Islet precursor cell (in vitro differentiated cells): ENCODE measurements around the gene NAT10.

Experiments
- DNase-seq: peaks from one replicate; pipeline ENCODE4 v3.0.0-alpha.2; 2018

The NAT10 gene

DNA sequence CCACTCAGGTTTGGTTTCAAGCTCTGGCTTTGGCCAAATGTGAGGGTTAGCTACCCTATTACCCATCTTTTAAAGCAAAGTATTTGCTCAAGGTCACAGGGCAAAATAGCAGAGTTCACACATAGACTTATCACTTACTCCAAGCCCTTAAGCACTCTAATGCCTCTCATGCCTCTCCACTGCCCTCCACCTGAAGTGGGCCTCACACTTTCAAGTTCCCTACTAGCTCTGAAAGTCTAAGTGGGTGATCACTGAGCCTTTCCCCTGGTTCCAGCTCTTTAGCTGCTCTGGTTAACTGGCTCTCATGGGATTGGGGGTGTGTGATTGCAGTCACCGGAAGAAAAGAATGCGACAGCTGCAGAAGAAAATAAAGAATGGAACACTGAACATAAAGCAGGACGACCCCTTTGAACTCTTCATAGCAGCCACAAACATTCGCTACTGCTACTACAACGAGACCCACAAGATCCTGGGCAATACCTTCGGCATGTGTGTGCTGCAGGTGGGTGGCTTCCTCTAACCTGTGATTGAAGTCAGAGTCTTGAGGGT, 6.4 kb downstream of the NAT10 start:
- no peak for DNase-seq

GRCh38 chr11:34114014-34114413, 8.6 kb downstream of the NAT10 start:
- no peak for DNase-seq

DNA sequence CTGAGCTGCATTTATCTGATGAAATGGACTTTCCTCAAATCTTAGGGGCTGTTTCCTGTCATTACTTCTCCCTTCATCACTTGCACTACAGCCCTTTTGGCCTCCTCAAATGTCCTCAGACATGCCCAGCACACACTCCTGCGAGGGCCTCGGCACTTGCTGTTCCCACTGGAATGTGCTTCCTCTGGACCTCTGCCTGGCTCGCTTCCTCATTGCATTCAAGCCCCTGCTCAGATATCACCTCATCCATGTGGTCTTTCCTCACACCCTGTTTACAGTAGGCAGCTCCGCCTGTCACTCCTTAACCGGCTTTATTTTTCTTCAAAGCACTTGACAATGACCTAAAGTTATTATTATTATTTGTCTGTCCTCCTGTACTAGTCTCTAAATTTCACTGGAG, 9.0 kb downstream of the NAT10 start:
- DNase-seq, result peak; percentile 44

GRCh38 chr11:34120651-34121050, 15.2 kb downstream of the NAT10 start:
- DNase-seq, result no peak

- peak; percentile 17 for DNase-seq
These were observed 19.6 kb downstream of the NAT10 start for GRCh38 chr11:34124885-34125668.

DNA sequence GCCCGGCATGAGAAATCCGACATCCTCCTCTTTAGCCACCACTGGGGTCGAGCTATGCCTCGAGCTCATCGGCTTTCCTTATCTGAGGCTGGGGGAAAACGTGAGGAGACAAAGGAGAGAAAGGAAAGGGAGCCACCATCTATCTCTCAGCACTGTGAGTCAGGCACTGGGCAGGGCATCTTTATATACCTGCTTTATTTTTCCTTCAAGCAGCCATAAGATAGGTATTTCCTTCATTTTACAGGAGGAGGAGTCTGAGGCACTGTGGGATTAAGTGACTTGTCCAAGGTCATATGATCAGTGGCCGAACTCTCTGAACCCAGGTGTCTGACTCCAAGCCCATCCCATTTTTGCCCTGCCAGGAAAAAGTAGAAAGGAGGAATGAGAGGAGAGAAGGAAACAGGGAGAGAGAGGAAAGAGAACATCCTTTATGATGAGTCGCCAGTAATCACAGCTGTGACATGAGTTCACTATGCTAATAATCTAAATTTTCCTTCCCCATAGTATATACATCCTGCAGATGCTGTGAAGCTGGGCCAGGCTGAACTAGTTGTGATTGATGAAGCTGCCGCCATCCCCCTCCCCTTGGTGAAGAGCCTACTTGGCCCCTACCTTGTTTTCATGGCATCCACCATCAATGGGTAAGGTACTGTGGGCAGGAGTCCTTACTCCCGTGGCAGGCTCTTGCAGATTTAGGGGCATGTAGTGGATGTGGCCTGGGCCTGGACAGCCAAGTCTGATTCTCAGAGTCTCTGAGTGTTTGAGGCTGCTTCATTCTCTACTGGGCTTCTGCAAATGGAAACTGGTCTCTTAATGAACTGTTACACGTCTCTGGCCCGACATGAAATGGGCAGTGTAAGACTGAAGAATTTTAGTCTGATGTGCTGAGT, 21.8 kb downstream of the NAT10 start:
- DNase-seq, result peak; percentile 32

- no peak for DNase-seq
These were observed 23.4 kb downstream of the NAT10 start for GRCh38 chr11:34128824-34129223.

DNA sequence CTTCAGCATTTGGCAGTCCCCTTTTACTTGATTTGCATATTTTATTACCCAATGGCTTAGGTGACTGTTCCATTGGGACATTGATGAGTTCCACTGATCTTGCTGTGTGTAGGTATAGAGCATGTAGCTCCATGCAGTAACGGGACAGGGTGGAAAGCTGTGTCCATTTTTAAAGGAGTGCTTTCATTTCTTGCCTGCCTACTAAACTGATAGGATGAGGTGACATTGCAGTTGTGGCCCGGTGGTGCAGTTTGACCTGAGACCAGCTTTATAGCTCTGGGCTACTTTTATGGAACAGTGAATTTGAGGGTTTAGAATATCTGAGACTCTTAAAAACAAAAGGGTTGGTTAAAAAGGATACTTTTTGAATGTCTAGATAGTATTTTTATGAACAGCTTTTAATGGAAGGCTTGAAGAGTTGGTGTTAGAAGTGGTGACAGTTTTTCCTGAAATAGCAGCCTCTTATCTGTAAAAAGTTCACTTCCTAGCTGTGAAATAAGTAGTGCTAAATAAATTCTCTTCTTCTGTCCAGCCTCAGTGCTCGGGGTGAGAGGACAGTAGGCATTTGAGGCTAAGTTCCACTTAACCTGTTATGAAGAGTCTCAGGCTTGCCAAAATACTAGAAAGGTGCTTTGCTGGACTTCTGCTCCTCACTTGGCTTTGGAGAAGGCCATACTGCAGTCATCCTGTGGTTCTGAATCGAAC, 27.0 kb downstream of the NAT10 start:
- DNase-seq, result no peak

DNA sequence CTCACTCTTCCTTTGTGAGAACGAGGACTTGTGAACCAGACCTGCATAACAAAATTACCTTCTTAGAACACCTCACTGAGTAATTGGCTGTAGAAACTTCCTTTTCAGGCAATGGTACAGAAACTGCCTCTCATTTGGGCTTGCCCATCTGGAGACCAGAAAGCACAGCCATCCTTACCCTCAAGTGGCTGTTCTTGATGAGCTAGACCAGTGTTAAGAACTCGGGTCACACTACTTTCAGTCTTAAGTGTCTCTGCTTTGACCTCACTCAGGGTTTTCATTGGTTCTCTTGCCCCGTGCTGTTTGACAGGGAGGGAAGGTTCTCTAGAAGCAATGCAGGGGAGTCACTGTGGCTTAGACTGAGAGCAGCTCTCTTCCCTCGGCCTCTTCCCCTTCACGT, 29.3 kb downstream of the NAT10 start:
- DNase-seq, result no peak

DNA sequence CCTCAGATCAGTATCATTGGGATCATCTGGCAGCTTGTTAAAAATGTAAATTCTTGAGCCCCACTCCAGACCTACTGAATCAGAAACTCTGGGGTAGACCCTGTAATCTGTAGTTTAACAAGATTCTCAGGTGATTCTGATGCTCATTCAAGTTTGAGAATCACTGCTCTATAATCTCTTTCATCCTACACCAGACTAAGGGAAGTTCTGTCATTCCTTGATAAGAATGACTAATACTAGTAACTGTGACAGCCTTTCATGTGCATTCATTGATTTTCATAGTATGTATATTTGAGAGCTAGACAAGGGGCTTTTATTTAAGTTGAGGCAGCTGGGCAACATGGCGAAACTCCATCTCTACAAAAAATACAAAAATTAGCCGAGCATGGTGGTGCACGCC, 30.0 kb downstream of the NAT10 start:
- no peak for DNase-seq

DNA sequence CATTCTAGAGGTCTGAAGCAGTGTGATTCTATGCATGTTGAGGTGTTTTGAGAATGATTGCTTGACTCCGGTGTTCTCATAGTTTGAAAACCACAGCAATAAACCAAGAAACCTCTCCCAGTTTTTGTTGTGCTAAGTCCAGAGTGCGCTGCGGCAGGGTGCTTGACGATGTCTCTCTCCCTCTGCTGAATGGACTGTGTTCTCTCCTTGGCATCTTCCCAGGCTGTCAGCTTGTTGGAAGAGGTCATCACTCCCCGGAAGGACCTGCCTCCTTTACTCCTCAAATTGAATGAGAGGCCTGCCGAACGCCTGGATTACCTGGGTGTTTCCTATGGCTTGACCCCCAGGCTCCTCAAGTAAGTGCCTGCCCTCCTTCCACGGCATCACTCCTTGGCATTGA, 31.0 kb downstream of the NAT10 start:
- DNase-seq, result no peak

DNA sequence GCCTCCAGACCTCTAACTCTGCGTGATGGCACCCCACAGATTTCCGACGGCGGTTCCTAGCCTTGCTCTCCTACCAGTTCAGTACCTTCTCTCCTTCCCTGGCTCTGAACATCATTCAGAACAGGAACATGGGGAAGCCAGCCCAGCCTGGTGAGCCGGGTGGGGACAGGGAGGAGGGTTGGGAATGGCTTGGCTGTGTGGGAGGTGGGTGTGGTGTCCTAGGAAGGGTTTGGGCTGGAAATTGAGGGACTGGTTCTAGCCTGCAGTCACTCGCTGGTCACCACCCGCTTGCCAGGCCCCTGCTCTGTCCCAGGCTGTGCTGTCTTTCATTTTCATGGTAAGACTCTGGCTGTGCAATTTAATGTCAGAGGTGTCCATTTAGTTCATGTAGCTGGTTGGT, 33.9 kb downstream of the NAT10 start:
- no peak for DNase-seq

- DNase-seq, result no peak
These were observed 34.7 kb downstream of the NAT10 start for GRCh38 chr11:34140149-34140548.

DNA sequence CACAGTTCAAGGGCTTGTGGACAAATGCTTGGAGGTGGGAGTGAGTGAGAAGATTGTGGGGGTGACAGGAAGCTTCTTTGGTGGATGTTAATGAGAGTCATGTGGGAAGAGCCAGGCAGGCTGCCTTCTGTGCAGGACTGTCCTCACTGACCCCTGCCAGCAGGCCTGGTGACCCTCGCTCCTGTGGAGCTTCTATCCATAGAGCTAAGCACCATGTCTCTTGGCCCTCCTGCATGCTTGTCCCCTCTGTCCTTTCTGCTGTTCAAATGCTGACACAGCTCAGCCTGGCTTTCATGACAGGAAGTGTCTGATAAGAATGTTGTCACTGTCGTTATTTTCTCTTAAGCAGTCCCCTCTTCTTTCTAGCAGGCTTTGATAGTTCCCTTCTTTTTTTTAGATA, 37.6 kb downstream of the NAT10 start:
- DNase-seq, result no peak

DNA sequence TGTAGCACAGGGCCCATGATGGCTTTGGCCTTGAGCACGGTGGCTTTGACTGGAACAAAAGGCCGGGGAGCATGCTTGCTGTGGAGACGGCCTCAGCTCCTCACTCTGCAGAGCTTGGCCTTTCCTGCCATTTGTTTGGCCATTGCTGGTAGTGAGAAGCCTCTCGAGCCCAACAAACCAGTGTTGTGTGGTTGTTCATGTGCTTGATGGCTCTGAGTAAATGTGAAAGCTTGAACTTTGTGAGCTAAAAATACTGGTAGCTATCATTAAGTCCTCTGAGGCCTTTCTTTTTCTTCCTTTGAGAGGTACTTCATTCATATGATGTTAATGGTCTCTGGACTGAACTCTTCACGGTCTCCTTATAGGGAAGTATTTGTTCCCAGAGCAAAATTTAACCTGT, 39.6 kb downstream of the NAT10 start:
- no peak for DNase-seq

GRCh38 chr11:34145847-34146381, 40.5 kb downstream of the NAT10 start:
- DNase-seq, result no peak

- no peak for DNase-seq
These were observed 41.0 kb downstream of the NAT10 start for GRCh38 chr11:34146411-34146810.

- no peak for DNase-seq
These were observed 41.4 kb downstream of the NAT10 start for GRCh38 chr11:34146866-34147265.

- DNase-seq, result no peak
These were observed 42.2 kb downstream of the NAT10 start for GRCh38 chr11:34147581-34147980.

DNA sequence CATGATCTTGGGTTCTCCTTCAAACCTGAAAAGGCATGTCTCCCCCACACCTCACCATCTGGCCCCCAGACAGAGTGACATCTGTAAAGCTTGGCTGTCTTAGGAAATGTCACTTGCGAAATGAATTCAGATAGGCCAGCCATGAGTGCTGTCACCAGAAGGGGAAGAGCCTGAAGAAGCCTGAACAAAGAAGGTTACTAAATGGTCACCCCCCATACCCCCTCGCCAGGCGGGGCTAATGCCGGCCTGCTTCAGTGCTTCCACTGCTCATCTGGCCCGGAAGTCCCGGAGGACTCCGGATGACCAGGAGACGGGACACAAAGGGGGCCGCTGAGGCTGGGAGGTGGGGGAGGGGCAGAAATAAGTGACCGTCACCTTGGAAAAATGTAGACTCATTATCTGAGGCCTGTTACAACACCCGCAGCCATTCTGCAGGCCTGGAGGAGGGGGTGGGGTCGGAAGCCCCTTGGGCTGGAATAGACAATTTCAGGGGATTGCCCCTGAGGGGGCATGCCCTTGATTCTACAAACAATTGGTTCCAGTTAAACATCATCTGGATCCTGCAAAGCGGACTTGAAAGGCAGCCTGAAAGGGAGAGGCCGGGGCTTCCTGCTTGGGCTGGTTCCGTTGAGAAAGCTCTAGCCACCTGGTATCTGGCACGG, 43.2 kb downstream of the NAT10 start:
- DNase-seq, result peak; percentile 87

DNA sequence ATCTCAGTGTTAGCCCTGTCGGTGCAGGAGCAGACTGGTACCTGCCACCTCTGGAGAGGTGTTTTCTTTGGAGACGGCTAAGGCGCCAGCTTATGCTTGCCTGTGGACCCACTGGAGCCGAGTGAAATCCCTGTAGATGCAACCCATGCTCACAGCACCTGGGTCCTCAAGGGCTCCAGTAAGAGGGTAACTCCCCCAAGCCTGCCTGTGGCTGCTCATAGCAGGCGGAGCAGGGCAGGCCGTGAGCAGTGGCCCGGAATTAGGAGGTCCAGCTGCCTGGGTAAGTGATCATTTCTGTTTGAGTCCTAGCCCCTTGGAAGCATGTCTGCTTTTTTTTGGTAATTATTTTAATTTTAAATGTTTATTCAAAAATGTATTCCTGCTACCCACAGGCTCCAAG, 43.8 kb downstream of the NAT10 start:
- DNase-seq, result no peak

DNA sequence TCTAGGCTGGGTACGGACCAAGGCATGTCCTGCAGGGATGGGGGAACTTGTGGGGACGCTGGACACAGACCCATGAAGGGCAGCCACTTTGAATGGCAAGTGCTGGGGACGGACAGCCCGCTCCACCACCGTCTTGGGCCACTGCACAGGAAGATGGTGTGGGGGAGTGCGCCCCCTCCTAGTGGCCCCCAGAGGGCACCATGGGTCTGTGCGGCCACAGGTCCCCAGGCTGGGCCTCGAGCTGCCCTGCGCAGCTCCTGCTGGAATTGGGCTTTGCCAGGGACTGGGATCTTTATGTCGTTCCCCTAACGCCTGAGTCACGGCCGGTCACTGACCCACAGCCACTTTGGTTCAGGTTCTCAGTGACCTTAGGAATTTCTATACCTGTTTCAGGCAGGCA, 44.4 kb downstream of the NAT10 start:
- no peak for DNase-seq
